ENCODE results near the gene ZNF217. TPM values are rescaled to one million over a fixed set of nuclear protein-coding genes. Genes with fewer than 3 reads are reported as not detected.

Gene ZNF217
- total and polyA plus RNA-seq, 2 experiments from 2014 or later, result 4.7 to 32.4 TPM

DNA sequence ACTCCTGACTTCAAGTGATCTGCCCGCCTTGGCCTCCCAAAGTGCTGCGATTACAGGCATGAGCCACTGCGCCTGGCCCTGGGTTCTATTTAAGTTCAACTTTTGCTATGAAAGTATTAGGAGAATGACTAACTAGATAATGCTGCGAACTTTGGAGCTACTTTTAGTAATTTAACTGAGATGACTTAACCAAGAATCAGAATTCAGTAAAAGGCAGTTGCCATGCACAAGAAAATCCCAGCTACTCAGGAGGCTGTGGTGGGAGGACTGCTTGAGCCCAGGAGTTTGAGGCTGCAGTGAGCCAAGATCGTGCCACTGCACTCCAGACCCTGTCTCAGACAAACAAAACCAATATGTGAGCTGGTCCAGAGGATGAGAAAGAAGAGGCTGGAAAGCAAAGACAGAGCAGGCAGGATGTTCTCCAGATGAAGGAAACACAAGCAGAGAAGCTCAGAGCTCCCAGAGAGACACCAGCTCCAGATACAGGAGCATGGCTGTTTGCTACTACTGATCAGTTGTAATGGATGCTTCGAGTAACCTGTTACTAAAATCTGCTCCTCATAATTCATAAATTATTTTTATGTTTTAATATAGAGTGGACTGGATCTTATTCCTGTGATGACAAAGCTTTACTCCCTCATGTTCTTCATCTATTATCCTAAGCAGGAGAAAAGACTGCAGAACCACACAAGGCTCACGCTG lies 23.9 kb downstream of the ZNF217 start:
- Histone ChIP-seq H3K36me3 (replicated peaks; ENCODE audit: insufficient read depth, low read depth) (no peaks in the 10 kb centered on the region), H3K27ac (no peak overlapping the region), H2AFZ (no peak overlapping the region), H3K4me1 (ENCODE audit: insufficient read depth) (no peaks in the 10 kb centered on the region), H3K27me3 (no peaks in the 10 kb centered on the region), H3K79me2 (peaks cover 87% of the 10 kb centered on the region), H3K4me2 (no peak overlapping the region), H3K9me2 (replicated peaks; ENCODE audit: insufficient read depth) (no peaks in the 10 kb centered on the region), H3K4me3 (no peak overlapping the region), H3K9me3 (ENCODE audit: low read depth) (no peaks in the 10 kb centered on the region), H4K20me1 (ENCODE audit: insufficient read depth, poor library complexity, severe bottlenecking) (peaks cover 61% of the 10 kb centered on the region)
- TF ChIP-seq EZH2 (IDR thresholded peaks at IDR 0.05; ENCODE audit: borderline replicate concordance), result no peak
- TF ChIP-seq, protein P1, sequence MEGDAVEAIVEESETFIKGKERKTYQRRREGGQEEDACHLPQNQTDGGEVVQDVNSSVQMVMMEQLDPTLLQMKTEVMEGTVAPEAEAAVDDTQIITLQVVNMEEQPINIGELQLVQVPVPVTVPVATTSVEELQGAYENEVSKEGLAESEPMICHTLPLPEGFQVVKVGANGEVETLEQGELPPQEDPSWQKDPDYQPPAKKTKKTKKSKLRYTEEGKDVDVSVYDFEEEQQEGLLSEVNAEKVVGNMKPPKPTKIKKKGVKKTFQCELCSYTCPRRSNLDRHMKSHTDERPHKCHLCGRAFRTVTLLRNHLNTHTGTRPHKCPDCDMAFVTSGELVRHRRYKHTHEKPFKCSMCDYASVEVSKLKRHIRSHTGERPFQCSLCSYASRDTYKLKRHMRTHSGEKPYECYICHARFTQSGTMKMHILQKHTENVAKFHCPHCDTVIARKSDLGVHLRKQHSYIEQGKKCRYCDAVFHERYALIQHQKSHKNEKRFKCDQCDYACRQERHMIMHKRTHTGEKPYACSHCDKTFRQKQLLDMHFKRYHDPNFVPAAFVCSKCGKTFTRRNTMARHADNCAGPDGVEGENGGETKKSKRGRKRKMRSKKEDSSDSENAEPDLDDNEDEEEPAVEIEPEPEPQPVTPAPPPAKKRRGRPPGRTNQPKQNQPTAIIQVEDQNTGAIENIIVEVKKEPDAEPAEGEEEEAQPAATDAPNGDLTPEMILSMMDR (IDR thresholded peaks at IDR 0.05; ENCODE audit: poor library complexity), result no peak
- no peak for TF ChIP-seq EZH2phosphoT487 (IDR thresholded peaks at IDR 0.05; ENCODE audit: low read depth, severe bottlenecking, unreplicated experiment)
- whole genome bisulfite sequencing (ENCODE audit: low lambda C conversion rate, missing lambda C conversion rate), result 93% methylated on average over 7 of the region's 7 CpGs
- DNase-seq (ENCODE audit: low spot score), result no peak

DNA sequence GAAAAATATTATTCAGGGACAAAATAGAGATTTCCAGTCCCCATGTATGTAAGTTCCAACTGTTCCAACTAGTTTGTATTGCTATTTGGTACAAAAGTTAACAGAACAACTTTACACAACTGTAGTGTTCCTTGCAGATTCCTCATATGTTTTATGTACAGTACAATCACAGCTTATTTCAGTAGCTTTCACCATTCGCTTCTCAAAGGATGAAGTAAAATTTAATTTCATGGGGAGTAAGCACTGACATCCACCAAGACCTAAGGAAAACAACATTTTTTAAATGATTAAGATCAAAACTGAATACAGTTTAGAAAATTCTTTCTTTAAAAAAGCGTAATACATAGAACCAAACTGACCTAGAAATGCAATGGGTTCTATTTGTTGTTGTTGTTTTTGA lies 24.6 kb downstream of the ZNF217 start:
- no peak for DNase-seq (ENCODE audit: low spot score)
- H3K4me1 ChIP-seq (ENCODE audit: insufficient read depth), result no peaks in the 10 kb centered on the region
- no peaks in the 10 kb centered on the region for H3K9me3 ChIP-seq (ENCODE audit: low read depth)
- H3K27ac ChIP-seq, result no peak overlapping the region
- H3K9me2 ChIP-seq (replicated peaks; ENCODE audit: insufficient read depth), result no peaks in the 10 kb centered on the region
- H2AFZ ChIP-seq, result no peak overlapping the region
- TF ChIP-seq, protein P1 (IDR thresholded peaks at IDR 0.05; ENCODE audit: poor library complexity), result no peak
- TF ChIP-seq EZH2phosphoT487 (IDR thresholded peaks at IDR 0.05; ENCODE audit: low read depth, severe bottlenecking, unreplicated experiment) (no peak), EZH2 (IDR thresholded peaks at IDR 0.05; ENCODE audit: borderline replicate concordance) (no peak)
- no peak overlapping the region for H3K4me2 ChIP-seq
- H3K36me3 ChIP-seq (replicated peaks; ENCODE audit: insufficient read depth, low read depth), result no peaks in the 10 kb centered on the region
- H3K27me3 ChIP-seq, result no peaks in the 10 kb centered on the region
- peaks cover 55% of the 10 kb centered on the region for H4K20me1 ChIP-seq (ENCODE audit: insufficient read depth, poor library complexity, severe bottlenecking)
- 97% methylated on average over 2 of the region's 2 CpGs for WGBS (ENCODE audit: low lambda C conversion rate, missing lambda C conversion rate)
- H3K4me3 ChIP-seq, result no peak overlapping the region
- peaks cover 80% of the 10 kb centered on the region for H3K79me2 ChIP-seq

GRCh38 chr20:53568351-53568750 lies 25.3 kb downstream of the ZNF217 start:
- H3K36me3 ChIP-seq (replicated peaks; ENCODE audit: insufficient read depth, low read depth), result no peaks in the 10 kb centered on the region
- no peaks in the 10 kb centered on the region for H3K9me3 ChIP-seq (ENCODE audit: low read depth)
- no peaks in the 10 kb centered on the region for H3K9me2 ChIP-seq (replicated peaks; ENCODE audit: insufficient read depth)
- H3K4me2 ChIP-seq, result no peak overlapping the region
- no peaks in the 10 kb centered on the region for H3K27me3 ChIP-seq
- H3K4me1 ChIP-seq (ENCODE audit: insufficient read depth), result no peaks in the 10 kb centered on the region
- H3K4me3 ChIP-seq, result no peak overlapping the region
- TF ChIP-seq EZH2phosphoT487 (IDR thresholded peaks at IDR 0.05; ENCODE audit: low read depth, severe bottlenecking, unreplicated experiment) (no peak), EZH2 (IDR thresholded peaks at IDR 0.05; ENCODE audit: borderline replicate concordance) (no peak)
- TF ChIP-seq, protein P1 (IDR thresholded peaks at IDR 0.05; ENCODE audit: poor library complexity), result no peak
- no peak for DNase-seq (ENCODE audit: low spot score)
- no peak overlapping the region for H2AFZ ChIP-seq
- H3K79me2 ChIP-seq, result peaks cover 73% of the 10 kb centered on the region
- no peak overlapping the region for H3K27ac ChIP-seq
- 93% methylated on average over 8 of the region's 8 CpGs for WGBS (ENCODE audit: low lambda C conversion rate, missing lambda C conversion rate)
- peaks cover 49% of the 10 kb centered on the region for H4K20me1 ChIP-seq (ENCODE audit: insufficient read depth, poor library complexity, severe bottlenecking)

Measured in hepatocyte (in vitro differentiated cells).